ENCODE results near the gene SLC1A5. TPM values are rescaled to one million over a fixed set of nuclear protein-coding genes. Genes with fewer than 3 reads are reported as not detected.

SLC1A5 gene
- total and polyA plus RNA-seq, 2 donors = 37.1 to 163 TPM

GRCh38 chr19:46726971-46727501 is 61.4 kb downstream of the SLC1A5 start:
- peaks cover 10% of the 10 kb centered on the region for H3K36me3 ChIP-seq (ENCODE audit: insufficient read depth)
- no peak overlapping the region for H3K4me3 ChIP-seq (ENCODE audit: low read depth, low read length)
- no peak for DNase-seq (ENCODE audit: extremely low spot score)
- whole genome bisulfite sequencing = 55% methylated on average over 14 of the region's 14 CpGs
- H3K4me1 ChIP-seq (ENCODE audit: insufficient read depth) = no peaks in the 10 kb centered on the region
- H3K27ac ChIP-seq (ENCODE audit: low read depth) = no peak overlapping the region

- Histone ChIP-seq H3K4me3 (ENCODE audit: low read depth, low read length) (no peak overlapping the region), H3K36me3 (ENCODE audit: insufficient read depth) (peaks cover 10% of the 10 kb centered on the region), H3K4me1 (ENCODE audit: insufficient read depth) (no peaks in the 10 kb centered on the region), H3K27ac (ENCODE audit: low read depth) (no peak overlapping the region)
- WGBS = 85% methylated on average over 10 of the region's 10 CpGs
- DNase-seq (ENCODE audit: extremely low spot score) = no peak
Observed at GRCh38 chr19:46726551-46726950, 61.8 kb downstream of the SLC1A5 start.

GRCh38 chr19:46725859-46726393 is 62.5 kb downstream of the SLC1A5 start:
- no peak for DNase-seq (ENCODE audit: extremely low spot score)
- Histone ChIP-seq H3K36me3 (ENCODE audit: insufficient read depth) (peaks cover 10% of the 10 kb centered on the region), H3K4me1 (ENCODE audit: insufficient read depth) (no peaks in the 10 kb centered on the region), H3K4me3 (ENCODE audit: low read depth, low read length) (no peak overlapping the region), H3K27ac (ENCODE audit: low read depth) (no peak overlapping the region)
- WGBS = 81% methylated on average over 9 of the region's 9 CpGs

- no peak for DNase-seq (ENCODE audit: extremely low spot score)
- Histone ChIP-seq H3K27ac (ENCODE audit: low read depth) (no peak overlapping the region), H3K36me3 (ENCODE audit: insufficient read depth) (peaks cover 11% of the 10 kb centered on the region), H3K4me1 (ENCODE audit: insufficient read depth) (no peaks in the 10 kb centered on the region), H3K4me3 (ENCODE audit: low read depth, low read length) (no peak overlapping the region)
- WGBS = 91% methylated on average over 26 of the region's 26 CpGs
Observed at GRCh38 chr19:46725036-46725820, 63.2 kb downstream of the SLC1A5 start.

Small RNA genes lying within 50 kb of the gene (small RNA-seq; reads per million reads assigned to genes)
- gene AC008622.3 (not detected), gene HNRNPMP2 (not detected), gene RF00019 (not detected)

Other genes with a start within 250 kb of the SLC1A5 start
- 121 TPM for gene CALM3, start 187.3 kb downstream of the SLC1A5 start, total RNA-seq
- 309 TPM for gene CALM3, start 187.3 kb downstream of the SLC1A5 start, polyA plus RNA-seq
- gene PTGIR, start 163.5 kb downstream of the SLC1A5 start, total RNA-seq = 2.6 TPM
- gene PTGIR, start 163.5 kb downstream of the SLC1A5 start, polyA plus RNA-seq = 4.0 TPM
- gene GNG8, start 152.4 kb downstream of the SLC1A5 start, total RNA-seq = not detected
- gene GNG8, start 152.4 kb downstream of the SLC1A5 start, polyA plus RNA-seq = not detected
- 20.0 TPM for gene DACT3, start 127.4 kb downstream of the SLC1A5 start, total RNA-seq
- gene DACT3, start 127.4 kb downstream of the SLC1A5 start, polyA plus RNA-seq = 78.9 TPM
- 12.1 TPM for gene PRKD2, start 71.5 kb downstream of the SLC1A5 start, total RNA-seq
- 29.9 TPM for gene PRKD2, start 71.5 kb downstream of the SLC1A5 start, polyA plus RNA-seq
- 10.6 TPM for gene FKRP, start 42.5 kb downstream of the SLC1A5 start, total RNA-seq
- 19.3 TPM for gene FKRP, start 42.5 kb downstream of the SLC1A5 start, polyA plus RNA-seq
- gene STRN4, start 42.1 kb downstream of the SLC1A5 start, total RNA-seq = 34.5 TPM
- 87.8 TPM for gene STRN4, start 42.1 kb downstream of the SLC1A5 start, polyA plus RNA-seq
- 43.5 TPM for gene AP2S1, start 62.3 kb upstream of the SLC1A5 start, total RNA-seq
- gene AP2S1, start 62.3 kb upstream of the SLC1A5 start, polyA plus RNA-seq = 117 TPM
- gene ARHGAP35, start 72.4 kb upstream of the SLC1A5 start, total RNA-seq = 33.0 TPM
- 28.3 TPM for gene ARHGAP35, start 72.4 kb upstream of the SLC1A5 start, polyA plus RNA-seq
- 0.16 TPM for gene NPAS1, start 231.2 kb upstream of the SLC1A5 start, total RNA-seq
- 0.18 TPM for gene NPAS1, start 231.2 kb upstream of the SLC1A5 start, polyA plus RNA-seq